ENCODE measurements around the gene PSMG3. TPM values are rescaled to one million over a fixed set of nuclear protein-coding genes. Genes with fewer than 3 reads are reported as not detected.
"Not testable (repeated sequence)": the region's sequence is repeated elsewhere in the genome, so short reads cannot be mapped to it uniquely, and the experiment has no call there.

Gene PSMG3
- total and polyA plus RNA-seq, 2 experiments from 2014 or later: 32.7 to 41.2 TPM

- no peak for DNase-seq (ENCODE audit: low read depth in 1 of 2, low spot score in 1 of 2)
- TF ChIP-seq CTCF (IDR thresholded peaks at IDR 0.05; ENCODE audit: low read depth, low read length): no peak
- no peaks in the 10 kb centered on the region for H3K9me3 ChIP-seq (ENCODE audit: low read depth)
- no peak overlapping the region for H3K4me3 ChIP-seq
- H3K36me3 ChIP-seq: no peaks in the 10 kb centered on the region
- H3K4me1 ChIP-seq (ENCODE audit: low read depth): no peaks in the 10 kb centered on the region
- H3K27me3 ChIP-seq: peaks cover 26% of the 10 kb centered on the region
- no peak overlapping the region for H3K27ac ChIP-seq
Measured at GRCh38 chr7:1587738-1588137, 17.9 kb upstream of the PSMG3 start.

- Histone ChIP-seq H3K4me3 (no peak overlapping the region), H3K27ac (no peak overlapping the region), H3K36me3 (no peaks in the 10 kb centered on the region), H3K4me1 (ENCODE audit: low read depth) (no peaks in the 10 kb centered on the region), H3K9me3 (ENCODE audit: low read depth) (no peaks in the 10 kb centered on the region), H3K27me3 (peaks cover 24% of the 10 kb centered on the region)
- no peak for TF ChIP-seq CTCF (IDR thresholded peaks at IDR 0.05; ENCODE audit: low read depth, low read length)
- DNase-seq (ENCODE audit: low read depth in 1 of 2, low spot score in 1 of 2): no peak
Measured at GRCh38 chr7:1586827-1587705, 17.2 kb upstream of the PSMG3 start.

GRCh38 chr7:1586126-1586826, 16.4 kb upstream of the PSMG3 start:
- Histone ChIP-seq H3K27me3 (peaks cover 16% of the 10 kb centered on the region), H3K36me3 (no peaks in the 10 kb centered on the region), H3K27ac (no peak overlapping the region), H3K4me1 (ENCODE audit: low read depth) (no peaks in the 10 kb centered on the region), H3K9me3 (ENCODE audit: low read depth) (no peaks in the 10 kb centered on the region), H3K4me3 (no peak overlapping the region)
- no peak for TF ChIP-seq CTCF (IDR thresholded peaks at IDR 0.05; ENCODE audit: low read depth, low read length)
- no peak for DNase-seq (ENCODE audit: low read depth in 1 of 2, low spot score in 1 of 2)

- Histone ChIP-seq H3K36me3 (no peaks in the 10 kb centered on the region), H3K27me3 (peaks cover 9% of the 10 kb centered on the region), H3K4me1 (ENCODE audit: low read depth) (peaks cover 1% of the 10 kb centered on the region), H3K27ac (no peak overlapping the region), H3K4me3 (no peak overlapping the region), H3K9me3 (ENCODE audit: low read depth) (no peaks in the 10 kb centered on the region)
- TF ChIP-seq CTCF (IDR thresholded peaks at IDR 0.05; ENCODE audit: low read depth, low read length): no peak
- DNase-seq (ENCODE audit: low read depth in 1 of 2, low spot score in 1 of 2): no peak
Measured at GRCh38 chr7:1585142-1585981, 15.5 kb upstream of the PSMG3 start.

- no peak for DNase-seq (ENCODE audit: low read depth in 1 of 2, low spot score in 1 of 2)
- Histone ChIP-seq H3K36me3 (no peaks in the 10 kb centered on the region), H3K27me3 (peaks cover 8% of the 10 kb centered on the region), H3K4me1 (ENCODE audit: low read depth) (peaks cover 8% of the 10 kb centered on the region), H3K4me3 (no peak overlapping the region), H3K27ac (no peak overlapping the region), H3K9me3 (ENCODE audit: low read depth) (no peaks in the 10 kb centered on the region)
- no peak for TF ChIP-seq CTCF (IDR thresholded peaks at IDR 0.05; ENCODE audit: low read depth, low read length)
Measured at GRCh38 chr7:1584700-1585099, 14.9 kb upstream of the PSMG3 start.

GRCh38 chr7:1583241-1583930, 13.6 kb upstream of the PSMG3 start:
- not testable (repeated sequence) for DNase-seq (ENCODE audit: low read depth in 1 of 2, low spot score in 1 of 2); H3K36me3 ChIP-seq; H3K4me3 ChIP-seq; H3K9me3 ChIP-seq (ENCODE audit: low read depth); H3K27ac ChIP-seq; H3K27me3 ChIP-seq; H3K4me1 ChIP-seq (ENCODE audit: low read depth)

All from cardiac muscle cell (in vitro differentiated cells and primary cell).